ENCODE data around the gene ELAVL4.

The ELAVL4 gene

DNA sequence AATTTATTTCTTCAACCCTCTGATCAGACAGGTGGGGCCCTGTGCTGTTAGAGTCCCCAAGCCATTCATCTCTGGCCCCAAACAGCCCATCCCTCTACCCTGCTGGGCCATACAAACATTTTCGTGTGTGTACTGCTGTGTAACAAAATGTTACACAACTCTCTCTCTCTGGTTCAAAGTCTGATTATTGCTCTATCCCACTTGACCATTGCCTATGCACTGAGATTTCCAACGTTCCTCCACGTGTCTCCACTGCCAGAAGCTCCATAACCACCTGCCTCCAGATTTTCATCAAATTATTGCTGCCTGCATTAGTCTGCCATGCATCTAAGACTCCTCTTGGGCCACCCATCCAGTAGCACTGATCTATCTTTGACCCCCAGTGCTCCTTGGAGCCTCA is 104.8 kb downstream of the ELAVL4 start:
- no peak overlapping the region for H3K4me3 ChIP-seq
- no peak overlapping the region for H3K4me2 ChIP-seq
- no peak overlapping the region for H3K9ac ChIP-seq
- TF ChIP-seq Cebpa-rat (IDR thresholded peaks at IDR 0.05), result no peak
- H3K27me3 ChIP-seq, result no peaks in the 10 kb centered on the region
- no peaks in the 10 kb centered on the region for H3K36me3 ChIP-seq
- no peaks in the 10 kb centered on the region for H4K20me1 ChIP-seq
- peaks cover 0 to 6% (median 0%) of the 10 kb centered on the region in 10 experiments; a peak in 4 of 20 replicates for H3K4me1 ChIP-seq
- H3K27ac ChIP-seq, result no peak overlapping the region
- peaks cover 0 to 5% (median 0%) of the 10 kb centered on the region in 11 experiments; a peak in 1 of 22 replicates for H3K9me3 ChIP-seq (replicated peaks in 1 of 11)

DNA sequence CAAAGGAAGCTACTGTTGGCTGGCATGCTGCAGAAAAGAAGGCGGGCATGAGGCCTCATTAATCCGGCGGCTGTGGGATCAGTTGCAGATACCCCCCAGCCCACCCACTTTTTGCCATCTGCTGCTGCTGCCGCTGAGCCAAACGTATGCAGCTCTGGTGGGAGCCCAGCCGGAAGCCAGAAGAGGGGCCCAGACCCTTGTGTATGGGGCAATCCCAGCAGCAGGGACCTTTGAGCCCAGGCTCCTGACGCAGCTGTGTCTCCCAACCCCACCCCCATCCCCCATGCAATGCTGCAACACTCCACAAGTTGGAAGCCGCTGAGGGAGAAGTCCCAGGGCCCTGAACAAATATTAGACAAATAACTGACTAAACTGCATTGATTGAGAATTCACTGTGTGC is 106.0 kb downstream of the ELAVL4 start:
- H3K27me3 ChIP-seq, result no peaks in the 10 kb centered on the region
- H4K20me1 ChIP-seq, result no peaks in the 10 kb centered on the region
- no peak for TF ChIP-seq Cebpa-rat (IDR thresholded peaks at IDR 0.05)
- H3K4me2 ChIP-seq, result peak overlapping the region in 4 of 11 experiments; percentile 2 to 25 (median 15); a peak in 3 of 22 replicates
- no peak overlapping the region for H3K4me3 ChIP-seq
- H3K9me3 ChIP-seq (replicated peaks in 1 of 11), result peaks cover 0 to 5% (median 0%) of the 10 kb centered on the region in 11 experiments; a peak in 1 of 22 replicates
- H3K36me3 ChIP-seq, result no peaks in the 10 kb centered on the region
- H3K27ac ChIP-seq, result no peak overlapping the region
- no peak overlapping the region for H3K9ac ChIP-seq
- peaks cover 0 to 6% (median 0%) of the 10 kb centered on the region in 10 experiments; a peak in 4 of 20 replicates for H3K4me1 ChIP-seq

DNA sequence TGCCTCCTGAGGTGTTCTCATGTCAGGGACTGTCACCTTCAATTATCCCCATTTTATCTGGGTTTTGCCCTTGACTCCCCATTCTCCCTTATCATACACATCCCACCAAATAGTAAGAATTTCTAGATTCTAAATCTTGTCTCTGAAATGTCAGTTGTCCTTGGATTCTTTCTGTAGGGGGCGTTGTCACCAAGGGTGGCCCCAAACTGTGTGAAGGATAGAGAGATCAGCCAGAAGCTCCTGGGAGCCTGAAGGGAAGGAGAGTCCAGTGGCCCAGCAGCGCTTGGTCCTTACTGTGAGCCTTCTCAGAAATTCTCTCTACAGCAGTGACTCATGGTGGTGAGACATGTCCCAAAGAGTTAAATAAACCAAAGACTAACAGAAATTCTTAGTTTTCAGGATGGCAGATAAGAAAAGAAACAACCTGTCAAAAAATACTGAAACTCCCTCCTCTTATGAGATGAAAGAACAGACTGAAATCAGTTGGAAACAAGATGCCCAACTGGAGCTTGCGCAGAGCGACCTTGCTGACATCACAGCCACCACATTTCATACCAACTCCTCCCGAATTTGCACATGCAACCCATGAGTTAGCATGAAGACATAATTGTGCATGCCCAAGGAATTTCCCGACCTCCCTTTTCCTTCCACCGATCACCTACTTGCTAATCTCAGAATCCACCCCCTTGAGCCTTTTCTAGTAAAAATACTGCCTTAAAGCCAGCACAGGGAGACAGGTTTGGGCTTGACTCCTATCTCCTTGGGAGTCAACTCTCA is 109.8 kb downstream of the ELAVL4 start:
- Histone ChIP-seq H3K4me3 (no peak overlapping the region), H3K4me2 (no peak overlapping the region), H3K27ac (no peak overlapping the region), H3K36me3 (no peaks in the 10 kb centered on the region), H3K9ac (no peak overlapping the region), H3K27me3 (no peaks in the 10 kb centered on the region), H4K20me1 (no peaks in the 10 kb centered on the region), H3K4me1 (peaks cover 0 to 6% (median 0%) of the 10 kb centered on the region in 10 experiments; a peak in 4 of 20 replicates), H3K9me3 (replicated peaks in 1 of 11) (0 out of 22 replicates have a peak, but pooled peaks cover 0 to 2% (median 0%) of the 10 kb centered on the region in 11 experiments)
- no peak for TF ChIP-seq Cebpa-rat (IDR thresholded peaks at IDR 0.05)

DNA sequence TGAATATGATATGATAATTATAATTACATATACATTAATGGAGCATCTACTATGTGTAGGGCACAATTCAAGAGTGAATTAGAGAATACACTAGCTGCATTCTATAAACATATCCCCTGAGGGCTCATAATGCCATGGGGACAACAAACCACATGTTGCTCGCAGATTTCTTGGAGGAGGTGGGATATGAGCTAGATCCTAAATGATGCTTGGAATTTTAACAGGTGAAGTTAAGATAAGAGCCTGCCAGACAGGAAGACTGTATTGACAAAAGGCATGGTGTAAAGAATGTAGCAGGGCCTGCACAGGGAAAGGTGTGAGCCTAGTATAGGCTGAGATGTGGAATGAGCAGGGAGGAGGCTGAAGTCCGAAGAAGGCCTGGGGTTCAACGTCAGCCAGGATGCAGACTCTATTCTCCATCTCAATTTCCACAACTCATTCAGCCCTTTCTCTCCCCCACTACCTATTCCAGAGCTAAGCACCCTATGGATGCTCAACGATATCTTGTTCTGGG is 120.2 kb downstream of the ELAVL4 start:
- Histone ChIP-seq H3K9me3 (replicated peaks in 1 of 11) (peaks cover 29 to 42% (median 33%) of the 10 kb centered on the region in 11 experiments), H3K27ac (no peak overlapping the region), H3K4me3 (no peak overlapping the region), H3K4me1 (no peaks in the 10 kb centered on the region), H3K36me3 (peaks cover 0 to 3% (median 0%) of the 10 kb centered on the region in 11 experiments; a peak in 1 of 22 replicates), H3K9ac (no peak overlapping the region), H4K20me1 (no peaks in the 10 kb centered on the region), H3K27me3 (no peaks in the 10 kb centered on the region), H3K4me2 (no peak overlapping the region)
- no peak for TF ChIP-seq Cebpa-rat (IDR thresholded peaks at IDR 0.05)

DNA sequence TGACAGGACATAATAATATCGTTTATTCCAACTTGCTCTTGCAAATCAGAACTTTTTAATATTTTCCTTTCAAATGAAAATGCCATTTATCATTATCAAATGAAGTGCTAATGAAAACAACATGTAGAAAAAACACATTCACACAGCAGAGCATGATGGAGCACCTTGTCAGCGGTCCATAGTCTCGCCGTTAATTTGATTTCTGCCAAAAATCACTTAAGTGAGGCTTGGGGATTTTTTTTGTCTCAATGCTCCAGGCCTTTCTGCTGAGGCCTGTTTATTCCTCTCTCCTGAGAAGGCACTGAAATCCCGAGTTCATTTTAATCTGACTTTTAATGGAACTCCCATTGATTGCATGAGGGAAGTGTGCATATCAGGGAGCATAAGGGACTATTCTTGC is 122.5 kb downstream of the ELAVL4 start:
- H3K36me3 ChIP-seq, result no peaks in the 10 kb centered on the region
- TF ChIP-seq Cebpa-rat (IDR thresholded peaks at IDR 0.05), result no peak
- H3K4me3 ChIP-seq, result no peak overlapping the region
- no peak overlapping the region for H3K4me2 ChIP-seq
- no peak overlapping the region for H3K9ac ChIP-seq
- H3K4me1 ChIP-seq, result no peaks in the 10 kb centered on the region
- no peaks in the 10 kb centered on the region for H4K20me1 ChIP-seq
- no peak overlapping the region for H3K27ac ChIP-seq
- peaks cover 23 to 45% (median 34%) of the 10 kb centered on the region in 11 experiments for H3K9me3 ChIP-seq (replicated peaks in 1 of 11)
- H3K27me3 ChIP-seq, result no peaks in the 10 kb centered on the region

DNA sequence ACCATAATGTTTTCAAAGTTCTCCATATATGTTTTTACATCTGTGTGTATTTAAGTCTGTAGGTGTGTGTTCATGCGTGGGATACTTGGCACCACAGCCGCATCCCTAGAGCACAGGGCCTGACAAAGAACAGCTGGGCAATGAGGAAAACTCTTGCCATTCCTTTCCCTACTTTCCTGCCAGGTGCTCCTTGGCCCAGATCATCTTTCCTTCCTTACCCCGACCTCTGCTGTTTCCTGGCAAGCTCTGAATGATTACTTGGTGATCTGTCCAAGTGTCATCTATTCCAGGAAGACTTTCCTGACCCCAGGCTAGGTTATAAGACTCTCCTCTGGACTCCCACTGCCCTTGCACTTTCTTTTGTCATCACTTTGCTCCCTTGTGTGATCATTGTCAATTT is 123.6 kb downstream of the ELAVL4 start:
- Histone ChIP-seq H3K4me2 (no peak overlapping the region), H3K27me3 (no peaks in the 10 kb centered on the region), H3K9me3 (replicated peaks in 1 of 11) (peaks cover 13 to 38% (median 24%) of the 10 kb centered on the region in 11 experiments), H3K4me3 (no peak overlapping the region), H3K9ac (no peak overlapping the region), H3K27ac (no peak overlapping the region), H3K36me3 (no peaks in the 10 kb centered on the region), H3K4me1 (no peaks in the 10 kb centered on the region), H4K20me1 (no peaks in the 10 kb centered on the region)
- TF ChIP-seq Cebpa-rat (IDR thresholded peaks at IDR 0.05), result no peak

DNA sequence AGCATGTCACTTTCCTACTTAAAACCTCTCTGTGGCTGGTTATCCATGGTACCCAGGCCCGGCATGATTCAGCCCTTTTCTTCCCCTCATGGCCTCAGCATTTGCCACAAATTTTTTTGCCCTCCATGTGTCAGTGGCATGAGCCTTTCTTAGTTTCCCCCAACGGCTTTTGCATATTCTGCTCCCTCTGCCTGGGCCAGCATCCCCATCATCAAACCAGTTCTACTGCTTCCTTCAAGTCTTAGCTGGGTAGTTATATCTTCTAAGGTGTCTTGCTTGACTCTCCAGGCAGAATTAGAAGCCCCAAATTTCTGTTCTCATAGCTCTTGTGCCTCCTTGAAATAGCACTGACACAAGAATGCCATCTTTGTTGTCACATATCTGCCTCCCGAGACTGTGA is 127.9 kb downstream of the ELAVL4 start:
- Histone ChIP-seq H3K4me1 (no peaks in the 10 kb centered on the region), H4K20me1 (no peaks in the 10 kb centered on the region), H3K4me2 (no peak overlapping the region), H3K36me3 (no peaks in the 10 kb centered on the region), H3K9me3 (replicated peaks in 1 of 11) (peaks cover 12 to 36% (median 22%) of the 10 kb centered on the region in 11 experiments), H3K27ac (no peak overlapping the region), H3K4me3 (no peak overlapping the region), H3K9ac (no peak overlapping the region), H3K27me3 (no peaks in the 10 kb centered on the region)
- no peak for TF ChIP-seq Cebpa-rat (IDR thresholded peaks at IDR 0.05)

DNA sequence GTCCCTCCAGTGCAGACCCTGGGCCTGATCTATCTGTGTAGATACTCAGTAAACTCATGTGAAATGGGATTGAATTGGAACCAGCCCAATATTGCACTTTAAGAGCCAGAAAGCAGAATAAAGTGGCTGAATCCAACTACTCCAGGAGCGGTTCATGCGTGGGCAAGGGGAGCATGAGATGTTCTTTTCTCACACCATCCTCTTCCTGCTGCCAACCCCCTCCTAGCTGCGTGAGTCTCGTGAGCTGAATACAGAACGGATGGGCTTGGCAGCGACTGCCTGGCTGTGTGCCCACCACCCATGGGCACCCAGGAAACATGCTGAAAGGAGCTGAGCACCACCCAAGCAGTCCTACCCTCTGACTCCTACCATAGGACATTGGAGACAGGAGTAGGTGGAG is 128.3 kb downstream of the ELAVL4 start:
- H3K4me3 ChIP-seq, result no peak overlapping the region
- no peak for TF ChIP-seq Cebpa-rat (IDR thresholded peaks at IDR 0.05)
- peaks cover 12 to 36% (median 22%) of the 10 kb centered on the region in 11 experiments for H3K9me3 ChIP-seq (replicated peaks in 1 of 11)
- no peak overlapping the region for H3K4me2 ChIP-seq
- H4K20me1 ChIP-seq, result no peaks in the 10 kb centered on the region
- no peak overlapping the region for H3K27ac ChIP-seq
- no peaks in the 10 kb centered on the region for H3K36me3 ChIP-seq
- H3K27me3 ChIP-seq, result no peaks in the 10 kb centered on the region
- H3K9ac ChIP-seq, result no peak overlapping the region
- H3K4me1 ChIP-seq, result no peaks in the 10 kb centered on the region

DNA sequence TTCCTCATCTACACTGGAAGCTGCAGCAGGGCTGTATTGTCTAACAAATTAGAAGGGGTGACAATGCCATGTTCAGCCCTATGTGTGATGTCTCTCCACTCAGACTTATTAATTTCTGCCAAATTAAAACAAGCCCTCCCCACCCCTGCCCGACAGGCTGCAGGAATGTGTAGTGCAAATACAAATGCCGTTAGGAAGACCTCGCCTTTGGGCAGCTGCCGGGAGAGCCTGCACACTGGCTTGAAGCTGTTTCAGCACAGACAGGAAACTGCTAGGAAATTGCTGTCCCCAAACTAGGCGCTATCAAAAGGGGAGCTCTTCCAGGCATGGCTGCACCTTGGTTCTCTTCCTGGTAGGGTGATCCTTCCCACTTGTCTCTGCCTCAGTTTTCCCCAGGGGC is 135.2 kb downstream of the ELAVL4 start:
- no peak overlapping the region for H3K27ac ChIP-seq
- no peak for TF ChIP-seq Cebpa-rat (IDR thresholded peaks at IDR 0.05)
- H3K36me3 ChIP-seq, result no peaks in the 10 kb centered on the region

More for the DNA sequence above, 135.2 kb downstream of the ELAVL4 start:
- Histone ChIP-seq H3K4me3 (no peak overlapping the region), H3K4me1 (peaks cover 0 to 20% (median 15%) of the 10 kb centered on the region in 10 experiments; a peak in 15 of 20 replicates), H3K9me3 (replicated peaks in 1 of 11) (peaks cover 0 to 4% (median 0%) of the 10 kb centered on the region in 11 experiments; a peak in 2 of 22 replicates), H3K27me3 (no peaks in the 10 kb centered on the region), H3K9ac (no peak overlapping the region), H4K20me1 (no peaks in the 10 kb centered on the region), H3K4me2 (peak overlapping the region in 8 of 11 experiments; percentile 29 to 66 (median 51); a peak in 15 of 22 replicates)

Data from BLaER1 treated with 17β-estradiol and CSF1 and Interleukin-3, amounts not matched to agents 10 nM and 100 nM (cell line).